ENCODE data around the gene DYNC1LI2. TPM values are rescaled to one million over a fixed set of nuclear protein-coding genes. Genes with fewer than 3 reads are reported as not detected.

DYNC1LI2 gene
- total and polyA plus RNA-seq, 2 experiments from 2014 or later = 58.6 to 89.6 TPM

- Histone ChIP-seq H3K36me3 (no peaks in the 10 kb centered on the region), H3K4me1 (ENCODE audit: low read depth) (no peaks in the 10 kb centered on the region), H3K4me3 (no peak overlapping the region), H3K27ac (no peak overlapping the region), H3K9me3 (ENCODE audit: low read depth) (no peaks in the 10 kb centered on the region), H3K27me3 (no peaks in the 10 kb centered on the region)
- TF ChIP-seq, protein P1, sequence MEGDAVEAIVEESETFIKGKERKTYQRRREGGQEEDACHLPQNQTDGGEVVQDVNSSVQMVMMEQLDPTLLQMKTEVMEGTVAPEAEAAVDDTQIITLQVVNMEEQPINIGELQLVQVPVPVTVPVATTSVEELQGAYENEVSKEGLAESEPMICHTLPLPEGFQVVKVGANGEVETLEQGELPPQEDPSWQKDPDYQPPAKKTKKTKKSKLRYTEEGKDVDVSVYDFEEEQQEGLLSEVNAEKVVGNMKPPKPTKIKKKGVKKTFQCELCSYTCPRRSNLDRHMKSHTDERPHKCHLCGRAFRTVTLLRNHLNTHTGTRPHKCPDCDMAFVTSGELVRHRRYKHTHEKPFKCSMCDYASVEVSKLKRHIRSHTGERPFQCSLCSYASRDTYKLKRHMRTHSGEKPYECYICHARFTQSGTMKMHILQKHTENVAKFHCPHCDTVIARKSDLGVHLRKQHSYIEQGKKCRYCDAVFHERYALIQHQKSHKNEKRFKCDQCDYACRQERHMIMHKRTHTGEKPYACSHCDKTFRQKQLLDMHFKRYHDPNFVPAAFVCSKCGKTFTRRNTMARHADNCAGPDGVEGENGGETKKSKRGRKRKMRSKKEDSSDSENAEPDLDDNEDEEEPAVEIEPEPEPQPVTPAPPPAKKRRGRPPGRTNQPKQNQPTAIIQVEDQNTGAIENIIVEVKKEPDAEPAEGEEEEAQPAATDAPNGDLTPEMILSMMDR (IDR thresholded peaks at IDR 0.05; ENCODE audit: low read depth, low read length) = no peak
- no peak for DNase-seq (ENCODE audit: low read depth in 1 of 2, low spot score in 1 of 2)
These were observed 36.6 kb downstream of the DYNC1LI2 start for GRCh38 chr16:66714654-66715307.

DNA sequence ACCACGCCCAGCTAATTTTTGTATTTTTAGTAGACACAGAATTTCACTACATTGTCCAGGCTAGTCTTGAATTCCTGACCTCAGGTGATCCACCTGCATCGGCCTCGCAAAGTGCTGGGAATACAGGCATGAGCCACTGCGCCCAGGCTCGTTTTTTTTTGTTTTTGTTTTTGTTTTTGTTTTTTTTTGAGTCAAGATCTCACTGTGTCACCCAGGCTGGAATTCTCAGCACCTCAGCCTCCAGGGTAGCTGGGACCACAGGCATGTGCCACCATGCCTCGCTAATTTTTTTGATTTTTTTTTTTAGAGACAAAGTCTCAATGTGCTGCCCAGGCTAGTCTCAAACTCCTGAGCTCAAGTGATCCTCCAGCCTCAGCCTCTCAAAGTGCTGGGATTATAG, 37.3 kb downstream of the DYNC1LI2 start:
- no peaks in the 10 kb centered on the region for H3K36me3 ChIP-seq
- no peaks in the 10 kb centered on the region for H3K4me1 ChIP-seq (ENCODE audit: low read depth)
- H3K27ac ChIP-seq = no peak overlapping the region
- H3K9me3 ChIP-seq (ENCODE audit: low read depth) = no peaks in the 10 kb centered on the region
- TF ChIP-seq, protein P1 (IDR thresholded peaks at IDR 0.05; ENCODE audit: low read depth, low read length) = no peak
- H3K27me3 ChIP-seq = no peaks in the 10 kb centered on the region
- no peak for DNase-seq (ENCODE audit: low read depth in 1 of 2, low spot score in 1 of 2)
- H3K4me3 ChIP-seq = no peak overlapping the region

GRCh38 chr16:66713076-66713475, 38.3 kb downstream of the DYNC1LI2 start:
- Histone ChIP-seq H3K27me3 (no peaks in the 10 kb centered on the region), H3K27ac (peak overlapping the region; percentile 8), H3K36me3 (no peaks in the 10 kb centered on the region), H3K9me3 (ENCODE audit: low read depth) (no peaks in the 10 kb centered on the region), H3K4me3 (no peak overlapping the region), H3K4me1 (ENCODE audit: low read depth) (no peaks in the 10 kb centered on the region)
- no peak for DNase-seq (ENCODE audit: low read depth in 1 of 2, low spot score in 1 of 2)
- TF ChIP-seq, protein P1 (IDR thresholded peaks at IDR 0.05; ENCODE audit: low read depth, low read length) = no peak

GRCh38 chr16:66712512-66712911, 38.9 kb downstream of the DYNC1LI2 start:
- Histone ChIP-seq H3K9me3 (ENCODE audit: low read depth) (no peaks in the 10 kb centered on the region), H3K27me3 (no peaks in the 10 kb centered on the region), H3K4me3 (no peak overlapping the region), H3K36me3 (no peaks in the 10 kb centered on the region), H3K4me1 (ENCODE audit: low read depth) (peaks cover 1% of the 10 kb centered on the region), H3K27ac (no peak overlapping the region)
- TF ChIP-seq, protein P1 (IDR thresholded peaks at IDR 0.05; ENCODE audit: low read depth, low read length) = no peak
- no peak for DNase-seq (ENCODE audit: low read depth in 1 of 2, low spot score in 1 of 2)

- Histone ChIP-seq H3K27me3 (no peaks in the 10 kb centered on the region), H3K4me1 (ENCODE audit: low read depth) (peaks cover 6% of the 10 kb centered on the region), H3K9me3 (ENCODE audit: low read depth) (no peaks in the 10 kb centered on the region), H3K36me3 (no peaks in the 10 kb centered on the region), H3K4me3 (no peak overlapping the region), H3K27ac (no peak overlapping the region)
- no peak for DNase-seq (ENCODE audit: low read depth in 1 of 2, low spot score in 1 of 2)
- TF ChIP-seq, protein P1 (IDR thresholded peaks at IDR 0.05; ENCODE audit: low read depth, low read length) = no peak
These were observed 39.8 kb downstream of the DYNC1LI2 start for GRCh38 chr16:66711581-66711980.
